HTR-8/SVneo (cell line): ENCODE measurements around the gene ADAMTS3.

Experiments
- DNase-seq: peaks from one replicate; pipeline ENCODE4 v3.0.0; 2011; ENCODE audit warnings: low spot score, mixed read lengths; ENCODE audit not compliant: insufficient read length
- FAIRE-seq: peaks from 2 replicates; lab custom pipeline; 2011; peaks lifted over from hg19 to GRCh38; lab: Jason Lieb, UNC

Gene ADAMTS3

GRCh38 chr4:72568959-72569718 is at the start of gene ADAMTS3:
Gene ADAMTS3, minus strand, starts transcription at chr4:72569221. Its CDS starts 459 bp downstream, at chr4:72568762.
- FAIRE-seq, result no peak

GRCh38 chr4:72613959-72614358 is 44.9 kb upstream of the ADAMTS3 start:
- DNase-seq (no peak), FAIRE-seq (no peak)

More at GRCh38 chr4:72568959-72569718, at the start of gene ADAMTS3:
- peak; percentile 41 for DNase-seq

- no peak for FAIRE-seq
- no peak for DNase-seq
These were observed 37.7 kb upstream of the ADAMTS3 start for GRCh38 chr4:72606751-72607150.

- FAIRE-seq (no peak), DNase-seq (no peak)
These were observed 35.3 kb upstream of the ADAMTS3 start for GRCh38 chr4:72604324-72604723.

GRCh38 chr4:72602396-72603376 is 33.7 kb upstream of the ADAMTS3 start:
- DNase-seq, result no peak
- no peak for FAIRE-seq

- FAIRE-seq (no peak), DNase-seq (no peak)
These were observed 22.8 kb upstream of the ADAMTS3 start for GRCh38 chr4:72591547-72592454.

GRCh38 chr4:72587334-72587733 is 18.3 kb upstream of the ADAMTS3 start:
- FAIRE-seq (no peak), DNase-seq (no peak)

- DNase-seq (no peak), FAIRE-seq (no peak)
These were observed 13.8 kb upstream of the ADAMTS3 start for GRCh38 chr4:72582853-72583252.

- no peak for FAIRE-seq
- no peak for DNase-seq
These were observed 8.2 kb upstream of the ADAMTS3 start for GRCh38 chr4:72577211-72577610.

- DNase-seq, result no peak
- no peak for FAIRE-seq
These were observed 2.3 kb upstream of the ADAMTS3 start for GRCh38 chr4:72571337-72571736.

GRCh38 chr4:72569719-72570235 is 756 bp upstream of the ADAMTS3 start:
- no peak for DNase-seq
- FAIRE-seq, result no peak

- FAIRE-seq (no peak), DNase-seq (peak; percentile 43)
These were observed 973 bp downstream of the ADAMTS3 start for GRCh38 chr4:72567821-72568675.

GRCh38 chr4:72567036-72567435 is 2.0 kb downstream of the ADAMTS3 start:
- no peak for FAIRE-seq
- no peak for DNase-seq

- DNase-seq (no peak), FAIRE-seq (no peak)
These were observed 2.5 kb downstream of the ADAMTS3 start for GRCh38 chr4:72566464-72566972.

- FAIRE-seq (no peak), DNase-seq (no peak)
These were observed 4.2 kb downstream of the ADAMTS3 start for GRCh38 chr4:72564789-72565188.

- FAIRE-seq, result no peak
- no peak for DNase-seq
These were observed 4.8 kb downstream of the ADAMTS3 start for GRCh38 chr4:72564184-72564583.

- DNase-seq (no peak), FAIRE-seq (no peak)
These were observed 10.4 kb downstream of the ADAMTS3 start for GRCh38 chr4:72558655-72559054.

GRCh38 chr4:72557021-72557420 is 12.0 kb downstream of the ADAMTS3 start:
- no peak for FAIRE-seq

GRCh38 chr4:72555377-72555831 is 13.6 kb downstream of the ADAMTS3 start:
- FAIRE-seq (no peak), DNase-seq (no peak)

More at GRCh38 chr4:72557021-72557420, 12.0 kb downstream of the ADAMTS3 start:
- no peak for DNase-seq
